Activated CD4-positive, alpha-beta T cell treated with anti-CD3 and anti-CD28 coated beads, Interleukin-2, Interleukin-4, amounts not matched to agents 100 ng/mL and 50 ng/mL, durations not matched to agents 16 hours and 8 hours (primary cell): Measurements from ENCODE around the gene ALG3.
"Not testable (repeated sequence)": the region's sequence is repeated elsewhere in the genome, so short reads cannot be mapped to it uniquely, and the experiment has no call there.

Source experiments
- DNase-seq: peaks from one replicate; pipeline ENCODE4 v3.0.0-alpha.2; 2020; ENCODE audit warnings: low spot score

Gene ALG3

DNA sequence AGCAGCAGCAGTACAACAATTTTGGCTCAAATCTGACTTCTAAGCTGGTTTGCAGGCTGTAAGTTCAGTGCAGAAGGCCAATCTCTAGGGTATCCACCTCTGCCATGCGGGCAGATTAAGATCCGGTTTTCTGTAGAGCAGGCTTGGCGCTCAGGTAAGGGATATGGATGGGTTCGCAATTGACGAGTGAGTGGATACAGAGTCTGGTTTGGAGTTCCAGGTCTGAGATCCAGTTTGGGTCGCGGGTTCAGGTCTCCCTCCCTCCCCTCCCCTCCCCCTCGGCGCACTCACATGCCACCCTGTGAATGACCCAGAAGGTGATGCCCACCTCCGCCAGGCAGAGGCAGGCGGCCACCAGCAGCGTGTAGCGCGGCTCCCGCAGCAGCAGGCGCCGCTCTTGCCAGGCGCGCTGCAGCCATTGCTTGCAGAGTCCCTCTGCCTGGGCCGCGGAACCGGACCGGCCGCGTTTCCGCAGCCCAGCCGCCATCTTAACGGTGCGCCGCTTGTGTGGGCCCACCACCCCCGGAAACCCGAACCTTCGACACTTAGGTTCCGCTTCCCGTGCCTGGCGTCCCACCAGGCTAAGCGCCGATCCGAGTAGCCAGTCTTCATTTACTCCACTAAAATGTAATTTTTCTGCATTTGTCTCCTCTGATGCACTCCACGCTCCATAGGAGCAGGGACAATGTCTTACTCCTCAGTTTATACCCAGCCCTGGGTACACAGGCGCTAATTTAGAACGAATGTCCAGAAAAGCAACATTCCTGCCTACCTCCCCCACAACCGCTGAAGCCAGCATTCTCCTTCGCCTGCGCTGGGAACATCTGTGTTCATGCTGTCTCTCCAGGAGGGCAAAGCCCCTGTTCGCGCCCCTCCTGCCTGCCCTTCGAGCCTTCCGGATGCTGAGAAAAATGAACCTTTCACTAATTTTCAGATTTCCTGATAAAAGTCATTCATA lies at the start of gene ALG3:
Gene ALG3 (minus strand): TSS at position 509 of the 958 bp plus-strand sequence. CDS start 22 bp downstream, at position 487.
- peak; percentile 87 for DNase-seq

DNA sequence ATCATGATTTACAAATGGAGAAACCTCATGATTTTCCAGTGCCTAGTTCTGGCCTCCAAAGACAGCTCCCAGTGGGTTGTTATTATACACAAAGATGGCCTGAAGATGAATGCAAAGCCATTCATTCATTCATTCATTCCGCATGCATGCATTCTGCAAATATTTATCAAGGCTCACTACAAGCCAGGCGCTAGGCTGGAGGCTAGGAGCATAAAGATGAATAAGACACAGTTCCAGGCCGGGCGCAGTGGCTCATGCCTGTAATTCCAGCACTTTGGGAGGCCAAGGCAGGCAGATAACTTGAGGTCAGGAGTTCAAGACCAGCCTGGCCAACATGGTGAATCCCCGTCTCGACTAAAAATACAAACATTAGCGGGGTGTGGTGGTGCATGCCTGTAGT lies 47.9 kb upstream of the ALG3 start:
- DNase-seq, result no peak

DNA sequence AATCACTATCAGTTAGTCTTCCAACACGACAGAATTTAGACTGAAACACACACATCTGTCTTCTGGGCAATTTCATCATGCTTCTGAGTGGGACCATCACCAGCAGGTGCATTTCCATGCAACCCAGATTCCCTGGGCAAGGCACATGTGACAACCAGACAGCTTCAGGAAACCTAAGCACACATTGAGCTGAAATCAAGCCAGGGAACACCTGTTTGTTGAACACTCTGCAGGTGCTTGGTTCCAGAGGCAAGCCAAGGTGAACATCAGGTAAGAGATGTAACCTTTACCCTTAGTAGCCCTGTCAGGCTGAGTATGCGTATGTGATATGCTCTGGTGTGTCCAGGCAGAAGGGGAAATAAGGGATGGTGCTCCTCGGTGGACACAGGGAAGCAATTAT lies 47.0 kb upstream of the ALG3 start:
- no peak for DNase-seq

DNA sequence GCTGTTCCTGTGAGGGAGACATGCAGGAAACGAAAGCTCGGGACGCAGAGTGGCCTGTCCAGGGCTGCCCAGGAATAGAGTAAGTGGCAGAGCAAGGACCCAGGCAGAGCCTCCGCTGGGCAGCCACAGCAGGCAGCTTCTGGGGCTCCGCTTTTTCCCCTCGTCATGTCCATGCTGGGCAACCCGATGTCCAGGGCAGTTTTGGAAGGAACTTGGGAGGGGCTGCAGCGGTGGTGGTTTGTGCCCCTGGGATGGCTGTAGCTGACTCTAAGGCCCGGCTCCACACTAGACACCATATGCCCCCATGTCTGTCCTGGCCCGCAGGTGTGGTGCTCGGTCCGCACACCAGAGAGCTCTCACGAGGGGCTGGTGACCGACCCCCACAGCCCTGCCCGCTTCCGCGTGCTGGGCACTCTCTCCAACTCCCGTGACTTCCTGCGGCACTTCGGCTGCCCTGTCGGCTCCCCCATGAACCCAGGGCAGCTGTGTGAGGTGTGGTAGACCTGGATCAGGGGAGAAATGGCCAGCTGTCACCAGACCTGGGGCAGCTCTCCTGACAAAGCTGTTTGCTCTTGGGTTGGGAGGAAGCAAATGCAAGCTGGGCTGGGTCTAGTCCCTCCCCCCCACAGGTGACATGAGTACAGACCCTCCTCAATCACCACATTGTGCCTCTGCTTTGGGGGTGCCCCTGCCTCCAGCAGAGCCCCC lies 43.1 kb upstream of the ALG3 start:
- DNase-seq, result no peak

DNA sequence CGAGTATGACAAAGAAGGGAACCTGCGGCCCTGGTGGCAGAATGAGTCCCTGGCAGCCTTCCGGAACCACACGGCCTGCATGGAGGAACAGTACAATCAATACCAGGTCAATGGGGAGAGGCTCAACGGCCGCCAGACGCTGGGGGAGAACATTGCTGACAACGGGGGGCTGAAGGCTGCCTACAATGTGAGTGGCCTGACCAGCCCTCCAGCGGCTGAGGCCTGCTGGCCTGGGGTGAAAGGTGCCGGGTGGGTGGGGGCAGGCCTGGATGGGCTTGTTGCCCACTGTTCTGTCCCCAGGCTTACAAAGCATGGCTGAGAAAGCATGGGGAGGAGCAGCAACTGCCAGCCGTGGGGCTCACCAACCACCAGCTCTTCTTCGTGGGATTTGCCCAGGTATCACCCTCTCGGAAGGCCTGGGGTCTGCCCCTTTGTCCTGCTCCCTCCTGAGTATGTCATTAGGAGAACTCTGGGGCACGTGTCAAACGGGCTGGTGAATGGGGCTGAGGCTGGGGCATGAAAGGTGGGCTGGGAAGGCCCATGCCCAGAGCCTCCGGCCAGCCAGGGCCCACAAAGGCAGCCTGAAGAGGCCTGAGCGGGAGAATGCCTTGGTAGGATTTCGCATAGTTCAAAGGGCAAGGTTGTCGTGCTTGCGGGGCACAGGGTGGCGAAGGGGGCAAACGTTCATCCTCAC lies 42.4 kb upstream of the ALG3 start:
- DNase-seq, result no peak

DNA sequence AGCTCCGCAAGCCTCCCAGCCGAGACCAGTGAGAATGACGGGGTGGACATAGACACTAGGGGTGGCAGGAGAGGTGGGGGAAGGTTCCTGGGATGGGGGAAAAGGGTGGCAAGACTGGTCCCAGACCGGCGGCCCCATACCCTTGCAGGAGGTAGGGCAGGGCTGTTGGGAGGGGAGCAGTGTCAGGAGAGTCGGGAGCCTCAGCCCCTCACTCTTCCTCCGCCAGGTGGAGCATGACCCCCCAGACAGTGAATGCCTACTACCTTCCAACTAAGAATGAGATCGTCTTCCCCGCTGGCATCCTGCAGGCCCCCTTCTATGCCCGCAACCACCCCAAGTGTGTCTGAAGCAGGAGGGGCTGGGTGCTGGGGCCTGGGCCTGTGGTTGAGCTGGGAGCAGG lies 41.6 kb upstream of the ALG3 start:
- DNase-seq, result no peak

DNA sequence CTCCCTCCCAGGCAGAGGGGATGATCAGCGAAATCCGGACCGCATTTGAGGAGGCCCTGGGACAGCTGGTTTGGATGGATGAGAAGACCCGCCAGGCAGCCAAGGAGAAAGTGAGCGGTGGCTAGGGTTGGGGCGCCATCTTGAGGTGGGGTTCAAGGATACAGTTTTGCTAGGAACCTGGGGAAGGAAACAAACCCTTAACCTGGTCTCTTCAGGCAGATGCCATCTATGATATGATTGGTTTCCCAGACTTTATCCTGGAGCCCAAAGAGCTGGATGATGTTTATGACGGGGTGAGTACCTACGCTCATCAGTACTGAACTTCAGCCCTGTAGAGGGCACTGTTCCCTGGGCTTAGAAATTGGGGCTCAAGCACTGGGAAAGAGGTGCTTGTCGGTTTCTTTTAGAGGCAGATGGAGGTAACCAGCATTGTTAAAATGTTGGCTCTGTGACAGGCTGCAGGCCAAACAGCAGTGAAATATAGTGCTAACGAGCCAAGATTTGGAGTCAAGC lies 40.7 kb upstream of the ALG3 start:
- DNase-seq, result peak; percentile 72

DNA sequence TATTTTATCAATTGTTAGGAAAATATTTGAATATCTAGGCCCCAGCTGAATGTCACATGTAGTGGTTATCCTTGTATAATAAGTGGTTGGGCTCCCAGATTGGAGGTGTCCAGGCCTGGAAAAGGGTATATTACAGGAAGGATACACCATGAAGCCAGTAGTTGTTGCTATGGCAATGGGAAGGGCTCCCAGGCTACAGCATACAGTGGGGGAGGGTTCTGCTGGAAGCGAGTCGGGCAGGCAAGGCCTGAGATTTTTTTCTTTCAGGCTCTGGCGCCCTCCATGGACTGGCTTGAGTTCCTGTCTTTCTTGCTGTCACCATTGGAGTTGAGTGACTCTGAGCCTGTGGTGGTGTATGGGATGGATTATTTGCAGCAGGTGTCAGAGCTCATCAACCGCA lies 35.9 kb upstream of the ALG3 start:
- peak; percentile 36 for DNase-seq

DNA sequence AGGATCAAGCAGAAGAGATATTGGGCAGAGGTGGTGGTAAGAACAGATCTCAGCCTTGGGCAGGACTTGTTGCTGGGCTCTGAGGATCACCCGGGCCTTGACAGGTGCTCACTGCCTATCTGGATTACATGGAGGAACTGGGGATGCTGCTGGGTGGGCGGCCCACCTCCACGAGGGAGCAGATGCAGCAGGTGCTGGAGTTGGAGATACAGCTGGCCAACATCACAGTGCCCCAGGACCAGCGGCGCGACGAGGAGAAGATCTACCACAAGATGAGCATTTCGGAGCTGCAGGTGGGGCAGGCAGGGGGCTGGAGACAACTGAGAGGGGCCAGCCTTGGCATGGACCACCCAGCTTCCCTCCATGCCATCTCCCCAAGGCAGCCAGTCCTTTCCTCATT lies 34.9 kb upstream of the ALG3 start:
- no peak for DNase-seq

DNA sequence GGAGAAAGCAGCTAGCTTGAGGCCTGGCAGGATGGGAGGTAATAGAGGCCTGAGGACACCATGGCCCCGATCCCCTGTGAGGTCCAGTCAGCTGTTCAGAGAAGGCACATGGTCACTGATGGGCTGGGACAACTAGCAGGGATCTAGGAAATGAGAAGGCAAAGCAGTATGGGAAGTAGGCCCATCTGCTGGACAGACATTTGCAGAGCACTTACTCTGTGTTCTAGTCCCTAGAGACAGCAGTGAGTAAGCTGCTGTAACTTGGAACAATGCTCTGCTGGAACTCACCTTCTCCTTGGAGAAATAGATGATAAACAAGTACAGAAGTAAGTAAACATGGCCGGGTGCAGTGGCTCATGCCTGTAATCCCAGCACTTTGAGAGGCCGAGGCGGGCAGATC lies 34.2 kb upstream of the ALG3 start:
- DNase-seq, result no peak

DNA sequence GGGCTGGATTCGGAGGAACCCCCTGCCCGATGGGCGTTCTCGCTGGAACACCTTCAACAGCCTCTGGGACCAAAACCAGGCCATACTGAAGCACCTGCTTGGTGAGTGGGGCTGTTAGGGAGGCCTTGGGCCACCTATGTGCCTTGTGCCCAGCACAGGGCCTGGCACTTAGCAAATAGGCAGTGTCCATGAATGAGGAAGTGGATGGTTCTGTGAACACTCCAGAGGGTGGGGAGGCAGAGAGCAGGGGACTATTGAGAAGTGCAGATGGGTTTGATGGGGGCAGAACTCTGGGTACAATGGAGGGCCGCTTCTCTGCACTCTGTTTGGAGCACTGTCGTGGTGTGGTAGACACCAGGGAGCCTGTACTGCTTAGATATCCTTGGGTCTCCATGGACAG lies 28.6 kb upstream of the ALG3 start:
- DNase-seq, result no peak

DNA sequence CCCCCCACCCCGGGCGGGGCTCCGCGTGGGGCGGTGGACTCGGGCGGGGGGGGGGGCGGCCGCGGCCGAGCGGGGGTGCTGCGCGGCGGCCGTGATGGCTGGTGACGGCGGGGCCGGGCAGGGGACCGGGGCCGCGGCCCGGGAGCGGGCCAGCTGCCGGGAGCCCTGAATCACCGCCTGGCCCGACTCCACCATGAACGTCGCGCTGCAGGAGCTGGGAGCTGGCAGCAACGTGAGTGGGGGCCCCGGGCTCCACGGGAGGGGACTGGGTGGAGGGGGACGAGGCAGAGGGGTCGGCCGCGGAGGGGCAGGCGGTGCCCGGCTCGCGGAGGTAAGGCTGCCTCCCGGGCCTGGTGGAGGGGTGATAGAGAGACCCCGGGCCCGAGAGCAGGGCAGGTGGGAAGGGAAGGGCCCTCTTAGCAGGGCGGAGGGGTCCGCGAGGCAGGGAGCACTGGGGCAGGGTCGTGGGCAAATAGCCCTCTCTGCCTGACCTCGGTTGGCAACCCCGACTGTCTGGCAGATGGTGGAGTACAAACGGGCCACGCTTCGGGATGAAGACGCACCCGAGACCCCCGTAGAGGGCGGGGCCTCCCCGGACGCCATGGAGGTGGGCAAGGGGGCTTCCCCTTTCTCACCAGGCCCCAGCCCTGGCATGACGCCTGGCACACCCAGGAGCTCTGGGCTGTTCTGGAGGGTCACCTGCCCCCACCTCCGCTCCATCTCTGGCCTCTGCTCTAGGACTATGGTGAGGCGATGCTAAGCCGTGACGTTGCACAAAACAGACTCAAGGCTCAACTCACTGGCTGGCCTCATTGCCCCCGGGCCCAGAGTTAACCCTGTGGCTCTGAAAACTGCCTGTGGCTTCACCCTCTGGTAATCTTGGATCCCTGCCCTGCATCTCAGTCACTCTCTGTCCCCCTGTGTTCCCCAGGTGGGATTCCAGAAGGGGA lies 27.5 kb upstream of the ALG3 start, which contains the start of gene ECE2:
Gene ECE2 (plus strand): TSS at position 62 of the 950 bp plus-strand sequence. CDS start 132 bp downstream, at position 194.
- no peak for DNase-seq

DNA sequence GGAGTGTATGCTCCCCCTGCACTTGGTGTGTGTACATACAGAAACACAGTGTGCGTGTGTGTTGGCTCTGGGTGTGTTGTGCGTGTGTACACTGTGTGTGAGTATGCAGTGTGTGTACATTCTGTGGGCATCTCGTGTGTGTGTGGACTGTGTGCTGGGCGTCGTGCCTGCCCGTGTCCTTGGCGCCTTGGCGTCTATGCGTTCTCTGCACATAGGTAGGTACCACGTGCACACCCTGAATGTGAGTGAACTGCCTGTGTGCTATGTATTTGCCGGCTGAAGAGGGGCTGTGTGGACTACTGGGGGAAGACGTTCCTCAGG lies 26.6 kb upstream of the ALG3 start:
- no peak for DNase-seq

DNA sequence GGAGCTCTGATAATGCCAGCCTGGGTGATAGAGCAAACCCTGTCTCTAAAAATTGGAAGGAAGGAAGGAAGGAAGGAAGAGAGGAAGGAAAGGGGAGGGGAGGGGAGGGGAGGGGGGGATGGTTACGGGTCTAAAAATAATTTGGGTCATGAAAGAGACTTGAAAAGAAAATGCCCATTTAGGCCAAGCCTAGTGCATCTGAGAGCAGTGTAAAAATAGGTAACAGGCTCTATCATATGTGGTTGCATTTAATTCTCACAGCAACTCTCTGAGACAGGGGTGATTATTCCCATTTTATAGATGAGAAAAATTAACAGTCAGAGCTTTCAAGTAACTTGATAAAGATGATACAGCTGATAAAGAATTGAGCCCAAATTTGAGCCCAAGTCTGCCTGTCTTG lies 23.5 kb upstream of the ALG3 start:
- no peak for DNase-seq

DNA sequence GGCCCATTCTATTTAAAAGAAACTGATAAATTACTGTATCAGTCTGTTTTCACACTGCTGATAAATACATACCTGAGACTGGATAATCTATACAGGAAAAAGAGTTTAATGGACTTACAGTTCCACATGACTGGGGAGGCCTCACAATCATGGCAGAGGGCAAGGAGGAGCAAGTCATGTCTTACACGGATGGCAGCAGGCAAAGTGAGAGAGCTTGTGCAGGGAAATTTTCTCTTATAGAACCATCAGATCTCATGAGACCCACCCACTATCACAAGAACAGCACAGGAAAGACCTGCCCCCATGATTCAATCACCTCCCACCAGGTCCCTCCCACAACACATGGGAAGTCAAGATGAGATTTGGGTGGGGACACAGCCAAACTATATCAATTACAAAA lies 18.5 kb upstream of the ALG3 start:
- not testable (repeated sequence) for DNase-seq

DNA sequence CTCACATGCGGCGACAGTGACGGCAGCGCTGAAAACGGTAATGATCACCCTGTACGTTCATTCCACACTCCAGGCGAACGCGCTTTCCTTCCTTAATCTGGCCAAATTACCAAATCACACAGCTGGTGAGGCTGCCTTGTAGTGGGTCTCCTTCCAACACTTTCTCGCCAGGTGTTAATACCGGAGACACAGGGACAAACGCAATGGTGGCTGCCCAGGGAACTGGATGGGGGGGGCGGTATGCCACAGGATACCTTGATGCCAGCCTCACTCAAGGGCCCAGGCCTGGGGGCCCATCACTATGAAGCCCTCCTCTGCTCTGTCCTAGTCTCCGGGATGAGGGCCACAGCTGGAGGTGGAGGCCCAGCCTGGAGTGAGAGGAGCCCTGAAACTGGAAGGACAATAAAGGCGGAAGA lies 14.0 kb upstream of the ALG3 start:
- no peak for DNase-seq

DNA sequence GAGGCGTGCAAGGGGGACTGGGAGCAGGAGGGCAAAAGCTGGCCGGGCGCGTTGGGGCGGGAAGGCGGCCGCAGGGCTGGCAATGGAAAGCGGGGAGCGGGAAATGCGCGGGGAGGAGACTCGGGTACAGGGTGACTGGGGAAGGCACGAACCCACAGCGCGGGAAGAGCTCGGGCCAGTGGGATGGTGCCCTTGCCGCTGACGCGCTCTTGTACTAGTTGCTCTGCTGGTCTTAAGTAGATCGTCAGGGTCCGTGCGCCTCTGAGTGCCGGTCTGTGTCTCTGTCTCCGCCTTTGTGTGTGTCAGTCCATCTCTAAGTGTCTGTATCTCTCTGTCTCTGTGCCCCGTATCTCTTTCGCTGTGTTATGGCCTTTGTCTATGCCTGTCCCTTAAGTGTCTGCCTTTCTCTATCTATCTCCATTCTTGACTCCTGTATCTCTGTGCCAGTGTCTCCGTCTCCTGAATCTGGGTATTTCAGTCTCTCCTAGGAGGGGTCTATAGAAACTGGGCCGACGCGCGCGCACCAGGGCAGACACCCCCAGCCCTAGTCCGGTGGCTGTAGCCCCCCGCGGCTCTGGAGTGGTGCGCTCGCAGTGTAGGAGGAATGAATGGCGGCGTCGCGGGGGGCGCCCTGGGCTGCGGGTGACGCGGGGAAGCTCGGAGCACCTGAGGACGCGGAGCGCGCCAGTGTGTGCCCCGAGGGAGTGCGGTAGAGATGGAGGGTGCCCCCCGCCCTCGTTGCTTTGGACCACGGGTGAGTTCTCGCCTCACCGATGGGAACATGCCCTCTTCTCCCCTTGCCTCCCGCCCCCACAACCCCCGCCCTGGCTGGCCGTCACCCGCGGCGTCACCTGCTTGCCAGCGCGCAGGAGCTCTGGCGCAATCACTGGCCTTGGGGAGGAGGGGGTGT lies 13.3 kb upstream of the ALG3 start:
- no peak for DNase-seq

DNA sequence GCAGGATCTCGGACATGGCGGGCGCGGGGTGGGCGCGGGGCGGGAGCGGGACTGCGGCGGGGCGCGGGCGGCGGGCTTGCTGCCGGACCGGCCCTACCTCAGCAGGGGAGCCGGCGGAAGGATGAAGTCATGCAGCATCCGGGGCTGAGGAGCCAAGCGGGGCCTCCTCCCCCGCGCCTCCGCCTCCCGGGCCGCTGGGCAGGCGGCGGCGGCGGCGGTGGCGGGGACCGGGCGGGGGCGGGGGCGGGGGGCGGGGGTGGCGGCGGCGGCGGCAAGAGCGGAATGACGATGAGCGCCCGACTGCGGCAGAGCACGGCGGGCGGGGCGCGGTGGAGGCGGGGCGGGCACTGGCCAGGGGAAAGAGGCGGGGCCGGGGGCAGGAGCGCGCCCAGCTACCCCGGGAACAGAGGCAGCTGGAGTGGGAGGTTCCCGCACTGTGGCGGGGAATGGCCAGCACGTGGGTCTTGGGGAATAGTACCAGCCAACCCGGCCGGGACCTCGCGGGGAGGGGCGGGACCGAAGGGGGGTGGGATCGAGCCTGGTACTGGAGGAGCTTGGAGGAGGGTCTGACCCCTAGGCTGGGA lies 12.6 kb upstream of the ALG3 start, which contains the start of gene CAMK2N2:
Gene CAMK2N2 (minus strand): TSS at position 284 of the 584 bp plus-strand sequence. CDS start 268 bp downstream, at position 16.
- DNase-seq, result peak; percentile 56

DNA sequence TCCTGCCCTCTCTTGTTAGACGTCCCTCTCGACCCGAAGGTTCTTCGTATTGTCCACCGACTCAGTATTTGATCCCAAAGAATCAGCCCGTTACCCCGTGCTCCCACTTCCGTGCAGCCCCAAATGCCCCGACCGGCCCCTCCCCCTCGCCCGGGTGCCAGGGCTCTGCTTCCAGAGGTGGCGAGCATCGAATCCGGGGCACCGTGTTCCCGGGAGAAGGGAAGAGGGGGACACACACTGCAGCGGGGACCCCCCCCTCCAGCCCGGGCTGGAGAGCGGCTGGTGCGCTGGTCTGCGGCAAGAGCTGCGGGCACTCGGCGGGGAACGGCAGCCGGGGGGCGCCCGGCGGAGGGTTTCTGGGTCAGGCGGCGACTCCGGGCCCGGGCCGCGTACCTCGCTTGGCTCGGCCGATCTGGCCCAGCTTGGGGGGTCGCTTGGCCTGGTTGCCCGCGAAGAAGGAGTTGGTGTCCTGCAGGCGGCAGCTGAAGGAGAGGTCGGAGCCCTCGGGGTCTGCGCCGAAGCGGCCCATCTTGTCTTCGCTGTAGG lies 12.0 kb upstream of the ALG3 start:
- DNase-seq, result no peak
